ENCODE measurements around the gene AP5Z1.
A peak's percentile ranks its signal among the peaks of the same experiment; 100 is the strongest.

Gene AP5Z1

GRCh38 chr7:4803397-4804241, 28.2 kb downstream of the AP5Z1 start:
- DNase-seq = no peak

GRCh38 chr7:4805110-4805983, 29.9 kb downstream of the AP5Z1 start:
- DNase-seq = no peak

- DNase-seq = no peak
Observed at GRCh38 chr7:4805984-4806300, 30.5 kb downstream of the AP5Z1 start.

GRCh38 chr7:4806983-4807597, 31.7 kb downstream of the AP5Z1 start:
- DNase-seq = no peak

GRCh38 chr7:4807598-4808016, 32.2 kb downstream of the AP5Z1 start:
- no peak for DNase-seq

- DNase-seq = no peak
Observed at GRCh38 chr7:4808026-4808425, 32.6 kb downstream of the AP5Z1 start.

GRCh38 chr7:4808565-4808964, 33.1 kb downstream of the AP5Z1 start:
- DNase-seq = no peak

GRCh38 chr7:4809091-4809591, 33.7 kb downstream of the AP5Z1 start:
- DNase-seq = peak; percentile 37

- DNase-seq = no peak
Observed at GRCh38 chr7:4809666-4810065, 34.2 kb downstream of the AP5Z1 start.

- DNase-seq = no peak
Observed at GRCh38 chr7:4814433-4814832, 39.0 kb downstream of the AP5Z1 start.

GRCh38 chr7:4815121-4815520, 39.7 kb downstream of the AP5Z1 start:
- no peak for DNase-seq

GRCh38 chr7:4815609-4816418, 40.4 kb downstream of the AP5Z1 start:
- no peak for DNase-seq

GRCh38 chr7:4816419-4817080, 41.1 kb downstream of the AP5Z1 start:
- DNase-seq = no peak

- DNase-seq = no peak
Observed at GRCh38 chr7:4817178-4817901, 41.9 kb downstream of the AP5Z1 start.

- DNase-seq = no peak
Observed at GRCh38 chr7:4818000-4818794, 42.8 kb downstream of the AP5Z1 start.

GRCh38 chr7:4819560-4820404, 44.4 kb downstream of the AP5Z1 start:
- no peak for DNase-seq

- DNase-seq = no peak
Observed at GRCh38 chr7:4820405-4820966, 45.1 kb downstream of the AP5Z1 start.

- no peak for DNase-seq
Observed at GRCh38 chr7:4820967-4821471, 45.6 kb downstream of the AP5Z1 start.

- DNase-seq = no peak
Observed at GRCh38 chr7:4822677-4823076, 47.3 kb downstream of the AP5Z1 start.
